ENCODE results near the gene GCLC.

- TF ChIP-seq CTCF (IDR thresholded peaks at IDR 0.05; ENCODE audit: insufficient read depth, low read length, poor library complexity, severe bottlenecking): no peak
- no peak for TF ChIP-seq EZH2phosphoT487 (conservative IDR thresholded peaks at IDR 0.05; ENCODE audit: low read length)
These were observed 40.5 kb upstream of the GCLC start for GRCh38 chr6:53585208-53585900.
